Measurements from ENCODE around the gene HOXC9.

HOXC9 gene

DNA sequence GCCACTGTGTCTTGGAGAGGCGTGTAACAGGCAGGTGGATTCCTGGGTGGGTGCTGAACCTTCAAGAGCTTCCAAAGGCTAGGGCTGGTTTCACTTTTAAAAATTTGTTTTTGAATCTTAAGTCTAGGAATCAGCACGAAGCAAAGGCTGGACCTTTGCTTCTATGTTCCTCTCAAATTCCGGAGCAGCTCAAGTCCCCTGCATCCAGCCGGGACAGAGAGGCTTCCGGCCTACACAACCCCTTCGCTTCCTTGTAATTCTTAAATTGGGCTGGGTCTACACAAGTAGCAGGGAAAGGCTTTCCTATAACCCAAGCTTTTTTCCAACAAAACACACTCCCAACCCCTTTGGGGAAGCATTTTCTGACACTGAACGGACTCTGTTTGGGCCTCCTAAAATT lies 37.0 kb upstream of the HOXC9 start:
- DNase-seq (ENCODE audit: low read depth in 1 of 2, low spot score in 1 of 2), result no peak
- TF ChIP-seq, protein P1, sequence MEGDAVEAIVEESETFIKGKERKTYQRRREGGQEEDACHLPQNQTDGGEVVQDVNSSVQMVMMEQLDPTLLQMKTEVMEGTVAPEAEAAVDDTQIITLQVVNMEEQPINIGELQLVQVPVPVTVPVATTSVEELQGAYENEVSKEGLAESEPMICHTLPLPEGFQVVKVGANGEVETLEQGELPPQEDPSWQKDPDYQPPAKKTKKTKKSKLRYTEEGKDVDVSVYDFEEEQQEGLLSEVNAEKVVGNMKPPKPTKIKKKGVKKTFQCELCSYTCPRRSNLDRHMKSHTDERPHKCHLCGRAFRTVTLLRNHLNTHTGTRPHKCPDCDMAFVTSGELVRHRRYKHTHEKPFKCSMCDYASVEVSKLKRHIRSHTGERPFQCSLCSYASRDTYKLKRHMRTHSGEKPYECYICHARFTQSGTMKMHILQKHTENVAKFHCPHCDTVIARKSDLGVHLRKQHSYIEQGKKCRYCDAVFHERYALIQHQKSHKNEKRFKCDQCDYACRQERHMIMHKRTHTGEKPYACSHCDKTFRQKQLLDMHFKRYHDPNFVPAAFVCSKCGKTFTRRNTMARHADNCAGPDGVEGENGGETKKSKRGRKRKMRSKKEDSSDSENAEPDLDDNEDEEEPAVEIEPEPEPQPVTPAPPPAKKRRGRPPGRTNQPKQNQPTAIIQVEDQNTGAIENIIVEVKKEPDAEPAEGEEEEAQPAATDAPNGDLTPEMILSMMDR (IDR thresholded peaks at IDR 0.05; ENCODE audit: insufficient read depth, low read length), result no peak
- TF ChIP-seq POLR2AphosphoS5 (IDR thresholded peaks at IDR 0.05; ENCODE audit: low read depth) (no peak), GABPA (IDR thresholded peaks at IDR 0.05; ENCODE audit: low read depth) (no peak), SPI1 (IDR thresholded peaks at IDR 0.05; ENCODE audit: borderline replicate concordance, low read depth) (no peak)
- TF ChIP-seq, protein P2, sequence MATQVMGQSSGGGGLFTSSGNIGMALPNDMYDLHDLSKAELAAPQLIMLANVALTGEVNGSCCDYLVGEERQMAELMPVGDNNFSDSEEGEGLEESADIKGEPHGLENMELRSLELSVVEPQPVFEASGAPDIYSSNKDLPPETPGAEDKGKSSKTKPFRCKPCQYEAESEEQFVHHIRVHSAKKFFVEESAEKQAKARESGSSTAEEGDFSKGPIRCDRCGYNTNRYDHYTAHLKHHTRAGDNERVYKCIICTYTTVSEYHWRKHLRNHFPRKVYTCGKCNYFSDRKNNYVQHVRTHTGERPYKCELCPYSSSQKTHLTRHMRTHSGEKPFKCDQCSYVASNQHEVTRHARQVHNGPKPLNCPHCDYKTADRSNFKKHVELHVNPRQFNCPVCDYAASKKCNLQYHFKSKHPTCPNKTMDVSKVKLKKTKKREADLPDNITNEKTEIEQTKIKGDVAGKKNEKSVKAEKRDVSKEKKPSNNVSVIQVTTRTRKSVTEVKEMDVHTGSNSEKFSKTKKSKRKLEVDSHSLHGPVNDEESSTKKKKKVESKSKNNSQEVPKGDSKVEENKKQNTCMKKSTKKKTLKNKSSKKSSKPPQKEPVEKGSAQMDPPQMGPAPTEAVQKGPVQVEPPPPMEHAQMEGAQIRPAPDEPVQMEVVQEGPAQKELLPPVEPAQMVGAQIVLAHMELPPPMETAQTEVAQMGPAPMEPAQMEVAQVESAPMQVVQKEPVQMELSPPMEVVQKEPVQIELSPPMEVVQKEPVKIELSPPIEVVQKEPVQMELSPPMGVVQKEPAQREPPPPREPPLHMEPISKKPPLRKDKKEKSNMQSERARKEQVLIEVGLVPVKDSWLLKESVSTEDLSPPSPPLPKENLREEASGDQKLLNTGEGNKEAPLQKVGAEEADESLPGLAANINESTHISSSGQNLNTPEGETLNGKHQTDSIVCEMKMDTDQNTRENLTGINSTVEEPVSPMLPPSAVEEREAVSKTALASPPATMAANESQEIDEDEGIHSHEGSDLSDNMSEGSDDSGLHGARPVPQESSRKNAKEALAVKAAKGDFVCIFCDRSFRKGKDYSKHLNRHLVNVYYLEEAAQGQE (IDR thresholded peaks at IDR 0.05; ENCODE audit: insufficient replicate concordance, low read depth), result no peak
- Histone ChIP-seq H3K4me3 (replicated peaks; ENCODE audit: insufficient read depth, low read length) (no peak overlapping the region), H3K27ac (replicated peaks) (no peak overlapping the region), H3K27me3 (ENCODE audit: insufficient read depth, poor library complexity, severe bottlenecking) (peaks cover 100% of the 10 kb centered on the region)

DNA sequence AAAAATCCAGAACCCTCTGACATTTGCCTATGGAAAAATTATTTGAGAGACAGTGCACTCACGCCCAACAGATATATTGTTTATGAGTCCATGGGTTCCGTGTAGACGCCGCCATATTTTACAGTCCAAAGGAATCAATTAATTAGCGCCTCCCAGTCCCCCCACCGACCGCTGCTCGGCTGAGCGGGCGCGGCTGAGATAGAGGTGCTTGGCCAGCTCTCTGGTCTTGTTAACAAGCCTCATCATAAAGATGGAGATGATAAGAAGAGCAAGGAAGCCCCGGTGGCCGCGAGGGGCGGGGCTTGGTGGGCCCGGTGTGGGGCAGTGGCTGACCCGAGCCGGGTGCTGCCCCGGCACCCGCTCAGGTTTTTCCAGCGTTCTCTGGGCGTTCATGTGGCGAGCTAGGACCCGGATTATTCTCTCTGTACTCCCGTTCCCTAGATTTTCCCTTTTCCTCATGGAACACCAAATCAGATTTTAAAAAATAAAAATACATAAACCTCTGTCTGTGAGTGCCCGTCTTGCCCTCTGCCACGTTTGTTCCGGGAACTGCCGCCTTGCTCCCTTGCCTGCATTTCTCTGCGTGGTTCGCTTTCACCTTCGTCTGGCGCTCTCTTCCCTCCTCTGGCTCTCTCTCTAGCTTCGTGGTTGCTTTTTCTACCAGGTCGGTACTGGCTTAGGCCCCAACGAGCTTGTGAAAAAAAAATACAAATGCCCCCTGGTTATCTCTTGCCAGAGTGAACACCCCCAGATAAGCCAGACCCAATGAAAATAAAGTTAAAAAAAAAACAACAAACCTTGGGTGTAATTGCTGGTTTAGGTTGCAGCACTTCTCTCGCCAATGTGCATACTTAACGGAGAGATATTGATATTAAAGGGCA lies 36.3 kb upstream of the HOXC9 start:
- Histone ChIP-seq H3K27me3 (ENCODE audit: insufficient read depth, poor library complexity, severe bottlenecking) (peaks cover 100% of the 10 kb centered on the region), H3K27ac (replicated peaks) (no peak overlapping the region), H3K4me3 (replicated peaks; ENCODE audit: insufficient read depth, low read length) (no peak overlapping the region)
- DNase-seq (ENCODE audit: low read depth in 1 of 2, low spot score in 1 of 2), result no peak
- TF ChIP-seq SPI1 (IDR thresholded peaks at IDR 0.05; ENCODE audit: borderline replicate concordance, low read depth) (no peak), POLR2AphosphoS5 (IDR thresholded peaks at IDR 0.05; ENCODE audit: low read depth) (no peak), GABPA (IDR thresholded peaks at IDR 0.05; ENCODE audit: low read depth) (no peak)
- TF ChIP-seq, protein P2 (IDR thresholded peaks at IDR 0.05; ENCODE audit: insufficient replicate concordance, low read depth), result no peak
- TF ChIP-seq, protein P1 (IDR thresholded peaks at IDR 0.05; ENCODE audit: insufficient read depth, low read length), result no peak

DNA sequence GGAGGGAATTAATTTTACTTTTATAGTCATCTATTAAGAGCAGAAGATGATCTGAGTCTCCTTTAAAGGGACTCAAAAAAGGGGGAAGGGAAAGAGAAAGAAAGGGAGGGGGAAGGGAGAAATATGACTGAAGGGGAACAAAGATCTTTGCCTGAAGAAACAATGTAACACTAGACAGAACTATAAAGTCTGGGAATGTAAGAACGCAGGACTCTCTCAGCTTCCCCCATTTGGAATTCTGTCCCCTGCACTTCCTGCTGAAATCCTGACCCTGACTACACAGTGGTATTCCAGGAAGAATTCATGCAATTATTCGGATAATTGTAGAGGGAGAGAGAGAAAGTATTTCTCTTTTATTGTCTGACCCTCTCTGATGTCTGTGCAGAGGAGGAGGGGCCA lies 35.6 kb upstream of the HOXC9 start:
- no peak for DNase-seq (ENCODE audit: low read depth in 1 of 2, low spot score in 1 of 2)
- Histone ChIP-seq H3K4me3 (replicated peaks; ENCODE audit: insufficient read depth, low read length) (no peak overlapping the region), H3K27me3 (ENCODE audit: insufficient read depth, poor library complexity, severe bottlenecking) (peaks cover 100% of the 10 kb centered on the region), H3K27ac (replicated peaks) (no peak overlapping the region)
- no peak for TF ChIP-seq GABPA (IDR thresholded peaks at IDR 0.05; ENCODE audit: low read depth)
- no peak for TF ChIP-seq SPI1 (IDR thresholded peaks at IDR 0.05; ENCODE audit: borderline replicate concordance, low read depth)
- TF ChIP-seq, protein P2 (IDR thresholded peaks at IDR 0.05; ENCODE audit: insufficient replicate concordance, low read depth), result no peak
- no peak for TF ChIP-seq POLR2AphosphoS5 (IDR thresholded peaks at IDR 0.05; ENCODE audit: low read depth)
- TF ChIP-seq, protein P1 (IDR thresholded peaks at IDR 0.05; ENCODE audit: insufficient read depth, low read length), result no peak
